ENCODE measurements around the gene MIGA1. TPM values are rescaled to one million over a fixed set of nuclear protein-coding genes. Genes with fewer than 3 reads are reported as not detected.

Gene MIGA1
- total and polyA plus RNA-seq, 10 of the 15 experiments (the other 5 are each of a cell fraction or from before 2014, with no cell fraction given) = 1.3 to 7.2 (median 4.2) TPM

DNA sequence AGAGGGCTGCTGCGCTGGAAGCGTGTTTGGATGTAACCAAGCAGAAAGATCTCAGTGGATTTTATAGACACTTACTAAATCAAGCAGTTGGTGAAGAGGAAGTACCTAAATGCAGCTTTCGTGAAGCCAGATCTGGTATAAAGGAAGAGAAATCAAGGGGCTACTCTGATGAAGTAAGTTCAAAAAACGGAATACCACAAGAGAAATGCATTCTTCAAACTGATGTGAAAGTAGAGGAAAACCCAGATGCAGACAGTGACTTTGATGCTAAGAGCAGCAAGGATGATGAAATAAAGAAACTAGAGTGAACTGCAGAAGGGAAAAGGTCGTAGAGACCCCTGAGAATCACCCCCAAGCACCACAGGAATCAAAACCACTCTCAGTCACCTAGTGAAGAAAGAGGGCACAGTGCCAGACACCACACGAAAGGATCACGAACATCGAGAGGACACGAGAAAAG, 68.2 kb downstream of the MIGA1 start (continued):
- TF ChIP-seq HCFC1 (IDR thresholded peaks at IDR 0.05; ENCODE audit: low read length) (no peak), TAF1 (IDR thresholded peaks at IDR 0.05; ENCODE audit: borderline replicate concordance, low read depth, low read length) (no peak), EED (IDR thresholded peaks at IDR 0.05; ENCODE audit: low read depth) (peak; percentile 37; the same call in 1 of the 2 replicates), KDM1A (IDR thresholded peaks at IDR 0.05; ENCODE audit: borderline replicate concordance) (no peak), ZZZ3 (IDR thresholded peaks at IDR 0.05; ENCODE audit: control insufficient read depth, insufficient read length, low read depth) (no peak), SUZ12 (IDR thresholded peaks at IDR 0.05; ENCODE audit: unreplicated experiment) (no peak), NFYB (IDR thresholded peaks at IDR 0.05; ENCODE audit: insufficient read depth, low read depth, low read length) (no peak), CHD1 (IDR thresholded peaks at IDR 0.05; ENCODE audit: low read depth, low read length) (no peak), NFIC (IDR thresholded peaks at IDR 0.05; ENCODE audit: low read depth, low read length) (peak; percentile 56; the same call in 1 of the 2 replicates), BHLHE40 (IDR thresholded peaks at IDR 0.05; ENCODE audit: borderline replicate concordance in 1 of 2, low read depth in 2 of 2, low read length in 1 of 2) (no peak), RBBP5 (conservative IDR thresholded peaks at IDR 0.05) (no peak), POLR2AphosphoS5 (IDR thresholded peaks at IDR 0.05; ENCODE audit: low read length) (no peak), TCF7 (IDR thresholded peaks at IDR 0.05; ENCODE audit: borderline replicate concordance) (peak; percentile 53; the same call in 1 of the 2 replicates), ATF2 (IDR thresholded peaks at IDR 0.05; ENCODE audit: low read length) (peak; percentile 30; the same call in 1 of the 2 replicates), CTCF (IDR thresholded peaks at IDR 0.05 in 2 of 3, conservative IDR thresholded peaks at IDR 0.05 in 1 of 3; ENCODE audit: control insufficient read depth in 2 of 3, extremely low read depth in 1 of 3, insufficient read depth in 1 of 3, low read depth in 3 of 3, low read length in 3 of 3) (no peak), PAX5 (IDR thresholded peaks at IDR 0.05; ENCODE audit: borderline replicate concordance, low read depth, low read length) (no peak), RB1 (IDR thresholded peaks at IDR 0.05; ENCODE audit: borderline replicate concordance) (no peak), ZNF274 (IDR thresholded peaks at IDR 0.05; ENCODE audit: insufficient read depth, insufficient read length) (no peak), IKZF1 (conservative IDR thresholded peaks at IDR 0.05) (no peak), HDGF (IDR thresholded peaks at IDR 0.05) (no peak), MEF2B (IDR thresholded peaks at IDR 0.05; ENCODE audit: partially characterized antibody, poor library complexity, severe bottlenecking) (no peak), RUNX3 (IDR thresholded peaks at IDR 0.05; ENCODE audit: low read length) (peak; percentile 82), USF1 (IDR thresholded peaks at IDR 0.05; ENCODE audit: borderline replicate concordance, extremely low read length, insufficient read depth, low read depth, low read length) (no peak)
- TF ChIP-seq, protein P1, sequence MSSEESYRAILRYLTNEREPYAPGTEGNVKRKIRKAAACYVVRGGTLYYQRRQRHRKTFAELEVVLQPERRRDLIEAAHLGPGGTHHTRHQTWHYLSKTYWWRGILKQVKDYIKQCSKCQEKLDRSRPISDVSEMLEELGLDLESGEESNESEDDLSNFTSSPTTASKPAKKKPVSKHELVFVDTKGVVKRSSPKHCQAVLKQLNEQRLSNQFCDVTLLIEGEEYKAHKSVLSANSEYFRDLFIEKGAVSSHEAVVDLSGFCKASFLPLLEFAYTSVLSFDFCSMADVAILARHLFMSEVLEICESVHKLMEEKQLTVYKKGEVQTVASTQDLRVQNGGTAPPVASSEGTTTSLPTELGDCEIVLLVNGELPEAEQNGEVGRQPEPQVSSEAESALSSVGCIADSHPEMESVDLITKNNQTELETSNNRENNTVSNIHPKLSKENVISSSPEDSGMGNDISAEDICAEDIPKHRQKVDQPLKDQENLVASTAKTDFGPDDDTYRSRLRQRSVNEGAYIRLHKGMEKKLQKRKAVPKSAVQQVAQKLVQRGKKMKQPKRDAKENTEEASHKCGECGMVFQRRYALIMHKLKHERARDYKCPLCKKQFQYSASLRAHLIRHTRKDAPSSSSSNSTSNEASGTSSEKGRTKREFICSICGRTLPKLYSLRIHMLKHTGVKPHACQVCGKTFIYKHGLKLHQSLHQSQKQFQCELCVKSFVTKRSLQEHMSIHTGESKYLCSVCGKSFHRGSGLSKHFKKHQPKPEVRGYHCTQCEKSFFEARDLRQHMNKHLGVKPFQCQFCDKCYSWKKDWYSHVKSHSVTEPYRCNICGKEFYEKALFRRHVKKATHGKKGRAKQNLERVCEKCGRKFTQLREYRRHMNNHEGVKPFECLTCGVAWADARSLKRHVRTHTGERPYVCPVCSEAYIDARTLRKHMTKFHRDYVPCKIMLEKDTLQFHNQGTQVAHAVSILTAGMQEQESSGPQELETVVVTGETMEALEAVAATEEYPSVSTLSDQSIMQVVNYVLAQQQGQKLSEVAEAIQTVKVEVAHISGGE (CRISPR knock-in tag; IDR thresholded peaks at IDR 0.05) = no peak

Measured in GM12878 (cell line).